DMS79 treated with DMSO at 0.1 percent for 48 hours (cell line): ENCODE measurements around the gene VPS33B.
A peak's percentile ranks its signal among the peaks of the same experiment; 100 is the strongest.
"Not testable (repeated sequence)": the region's sequence is repeated elsewhere in the genome, so short reads cannot be mapped to it uniquely, and the experiment has no call there.

ENCODE experiments used
- DNase-seq: peaks from one replicate; lab custom pipeline; 2025; lab: John Stamatoyannopoulos, UW

Gene VPS33B

DNA sequence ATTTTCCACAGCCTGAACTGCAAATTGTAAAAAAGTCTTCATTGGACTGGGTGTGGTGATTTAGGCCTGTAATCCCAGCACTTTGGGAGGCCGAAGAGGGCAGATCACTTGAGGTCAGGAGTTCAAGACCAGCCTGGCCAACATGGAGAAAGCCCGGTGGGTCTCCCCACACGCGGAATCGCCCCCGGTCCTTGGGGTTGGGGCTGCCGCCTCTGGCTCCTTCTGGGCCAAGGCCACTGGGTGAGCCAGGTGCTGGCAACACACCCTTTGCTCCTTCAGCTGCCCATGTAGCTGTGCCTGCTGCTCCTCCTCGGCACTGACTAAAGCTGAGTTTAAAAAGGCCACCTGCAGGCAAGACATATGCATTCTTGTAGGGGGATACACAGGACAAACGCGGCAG, 9.4 kb upstream of the VPS33B start:
- DNase-seq: no peak

GRCh38 chr15:91027677-91028076, 5.3 kb upstream of the VPS33B start:
- DNase-seq: no peak

DNA sequence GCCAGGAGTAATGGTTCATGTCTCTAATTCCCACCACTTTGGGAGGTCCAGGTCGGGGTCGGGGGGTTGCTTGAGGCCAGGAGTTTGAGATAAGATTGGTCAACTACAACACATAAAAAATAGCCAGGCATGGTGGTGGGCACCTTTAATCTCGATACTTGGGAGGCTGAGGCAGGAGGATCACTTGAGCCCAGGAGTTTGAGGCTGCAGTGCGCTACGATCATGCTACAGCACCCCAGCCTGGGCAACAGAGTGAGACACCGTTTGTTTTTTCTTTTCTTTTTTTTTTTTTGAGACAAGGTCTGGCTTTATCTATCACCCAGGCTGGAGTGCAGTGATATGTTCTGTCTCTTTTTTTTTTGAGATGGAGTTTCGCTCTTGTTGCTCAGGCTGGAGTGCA, 1.3 kb upstream of the VPS33B start:
- DNase-seq: no peak

GRCh38 chr15:91022832-91023129, 387 bp upstream of the VPS33B start:
- no peak for DNase-seq

- DNase-seq: no peak
Measured at GRCh38 chr15:91021516-91022074, 799 bp downstream of the VPS33B start.

GRCh38 chr15:91018158-91018557, 4.2 kb downstream of the VPS33B start:
- no peak for DNase-seq

DNA sequence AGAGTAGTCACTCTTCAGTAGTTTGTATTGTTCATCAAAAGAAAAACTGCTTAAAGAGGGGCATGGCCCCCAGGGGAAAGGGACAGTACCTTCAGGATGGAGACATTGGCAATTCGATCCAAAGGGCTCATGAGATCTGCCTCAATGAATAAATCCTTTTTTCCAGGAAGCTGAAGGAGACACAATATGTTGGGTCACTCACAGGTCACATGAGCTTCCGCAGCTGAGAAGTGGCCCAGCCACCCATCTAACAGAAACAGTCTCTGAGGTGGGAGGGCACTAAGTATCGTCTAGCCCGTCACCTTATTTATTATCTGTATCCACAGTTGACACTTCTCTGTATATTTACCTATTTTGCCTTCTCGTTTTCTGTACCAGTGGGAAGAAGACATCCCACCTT, 4.7 kb downstream of the VPS33B start:
- no peak for DNase-seq

DNA sequence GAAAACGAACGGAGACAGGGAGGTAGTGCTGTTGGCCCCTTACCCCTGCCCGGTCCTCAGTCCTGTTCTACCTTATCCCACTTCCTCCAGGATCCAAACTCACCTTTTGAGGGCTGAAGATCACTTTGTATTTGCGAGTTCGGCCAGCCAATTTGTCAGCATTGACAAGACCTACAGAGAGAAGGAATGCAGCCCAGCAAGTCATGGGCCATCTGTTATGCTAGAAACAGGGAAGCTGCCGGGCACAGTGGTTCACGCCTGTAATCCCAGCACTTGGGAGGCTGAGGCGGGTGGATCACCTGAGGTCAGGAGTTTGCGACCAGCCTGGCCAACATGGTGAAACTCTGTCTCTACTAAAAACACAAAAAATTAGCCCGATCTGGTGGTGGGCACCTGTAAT, 8.7 kb downstream of the VPS33B start:
- not testable (repeated sequence) for DNase-seq

- DNase-seq: no peak
Measured at GRCh38 chr15:91007266-91007665, 15.1 kb downstream of the VPS33B start.

DNA sequence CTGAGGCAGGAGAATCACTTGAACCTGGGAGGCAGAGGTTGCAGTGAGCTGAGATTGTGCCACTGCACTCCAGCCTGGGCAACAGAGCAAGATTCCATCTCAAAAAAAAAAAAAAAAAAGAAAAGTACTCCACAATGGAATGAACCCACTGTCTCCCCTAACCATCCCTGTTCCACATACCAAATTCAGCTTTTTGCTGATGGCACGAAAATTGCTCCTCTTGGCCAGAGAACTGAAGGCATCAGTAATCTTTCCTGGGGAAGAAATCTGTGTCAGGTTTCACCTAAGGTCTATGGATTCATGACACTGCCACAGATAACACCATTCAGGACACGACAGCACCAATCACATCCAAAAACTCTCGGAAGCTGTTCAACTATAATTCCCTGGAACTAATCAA, 21.2 kb downstream of the VPS33B start:
- no peak for DNase-seq

- no peak for DNase-seq
Measured at GRCh38 chr15:90998737-90999136, 23.7 kb downstream of the VPS33B start.

DNA sequence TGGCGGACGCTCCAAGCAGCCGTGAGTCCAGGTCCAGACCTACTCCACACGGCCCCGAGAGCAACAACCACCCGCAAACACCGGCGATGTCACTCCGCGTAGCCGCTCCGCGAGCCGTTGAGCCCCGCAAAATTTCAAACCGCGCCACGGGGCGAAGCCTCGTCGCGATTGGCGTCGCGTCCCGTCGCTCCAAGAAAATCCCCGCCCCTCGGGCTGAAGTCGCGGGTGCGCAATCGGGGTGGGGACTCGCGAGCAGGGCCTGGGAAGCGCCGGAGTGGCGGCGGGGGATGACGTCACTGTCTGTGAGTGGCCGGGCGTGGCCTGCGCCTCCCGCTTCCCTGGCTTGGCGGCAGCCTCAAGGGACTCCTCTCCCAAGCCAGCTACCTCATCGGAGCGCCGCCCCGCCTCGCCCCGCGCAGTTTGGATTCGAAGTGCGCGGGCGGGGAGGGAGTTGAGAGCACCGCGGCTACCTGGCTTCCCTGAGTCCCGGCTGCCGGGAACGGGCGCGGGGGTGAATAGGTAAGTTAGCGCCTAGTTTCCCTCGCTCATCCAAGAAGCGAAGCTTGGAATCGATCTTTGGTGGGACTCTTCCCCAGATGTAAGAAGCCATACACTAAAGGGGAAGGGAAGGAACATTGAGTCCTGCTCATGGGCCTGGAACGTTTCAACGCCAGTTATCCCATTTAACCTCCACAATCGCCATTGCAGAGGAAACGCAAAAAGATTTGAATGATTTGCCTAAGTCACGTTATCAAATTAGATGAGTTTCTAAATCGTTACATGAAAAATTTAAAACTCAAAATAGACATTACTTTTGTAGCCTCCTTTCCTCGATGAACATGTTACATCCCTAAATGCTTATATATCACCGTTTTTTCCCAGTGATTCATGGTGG, 27.7 kb downstream of the VPS33B start, which contains the start of gene PRC1:
TSS of gene PRC1 (minus strand) at position 119 of the 895 bp plus-strand sequence. CDS start at position 1, 118 bp downstream.
- peak; percentile 80 for DNase-seq

DNA sequence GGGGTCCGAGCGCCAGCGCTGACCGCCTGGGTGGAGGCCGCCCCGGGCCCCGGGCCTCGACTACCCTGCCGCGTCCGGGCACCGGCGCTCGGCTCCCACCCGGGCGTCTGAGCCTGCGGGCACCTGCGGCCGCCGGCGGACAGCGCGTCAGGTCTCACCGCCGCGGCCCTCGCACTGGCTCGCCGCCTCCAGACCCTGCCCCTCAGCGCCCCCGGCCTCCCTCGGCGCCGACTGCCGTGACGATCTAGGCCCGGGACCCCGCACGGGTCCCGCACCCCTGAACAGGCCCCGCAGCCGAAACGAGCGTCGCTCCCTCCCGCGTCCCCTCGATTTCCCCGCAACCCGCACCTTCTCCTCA, 28.4 kb downstream of the VPS33B start:
- no peak for DNase-seq

GRCh38 chr15:90991587-90992285, 30.7 kb downstream of the VPS33B start:
- DNase-seq: no peak

DNA sequence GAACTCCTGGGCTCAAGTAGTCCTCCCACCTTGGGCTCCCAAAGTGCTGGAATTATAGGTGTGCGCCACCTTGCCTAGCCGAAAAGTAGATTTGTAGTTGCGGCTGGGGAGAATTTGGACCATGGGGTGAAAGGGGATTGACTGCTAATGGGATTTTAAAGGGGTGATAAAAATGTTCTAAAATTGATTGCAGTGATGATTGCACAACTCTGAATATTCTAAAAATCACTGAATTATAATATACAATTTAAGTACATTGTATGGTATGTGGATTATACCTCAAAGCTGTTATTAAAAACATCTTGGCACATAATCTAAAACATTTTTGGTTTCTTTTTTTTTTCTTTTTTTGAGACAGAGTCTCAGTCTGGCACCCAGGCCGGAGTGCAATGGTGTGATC, 31.9 kb downstream of the VPS33B start:
- no peak for DNase-seq

DNA sequence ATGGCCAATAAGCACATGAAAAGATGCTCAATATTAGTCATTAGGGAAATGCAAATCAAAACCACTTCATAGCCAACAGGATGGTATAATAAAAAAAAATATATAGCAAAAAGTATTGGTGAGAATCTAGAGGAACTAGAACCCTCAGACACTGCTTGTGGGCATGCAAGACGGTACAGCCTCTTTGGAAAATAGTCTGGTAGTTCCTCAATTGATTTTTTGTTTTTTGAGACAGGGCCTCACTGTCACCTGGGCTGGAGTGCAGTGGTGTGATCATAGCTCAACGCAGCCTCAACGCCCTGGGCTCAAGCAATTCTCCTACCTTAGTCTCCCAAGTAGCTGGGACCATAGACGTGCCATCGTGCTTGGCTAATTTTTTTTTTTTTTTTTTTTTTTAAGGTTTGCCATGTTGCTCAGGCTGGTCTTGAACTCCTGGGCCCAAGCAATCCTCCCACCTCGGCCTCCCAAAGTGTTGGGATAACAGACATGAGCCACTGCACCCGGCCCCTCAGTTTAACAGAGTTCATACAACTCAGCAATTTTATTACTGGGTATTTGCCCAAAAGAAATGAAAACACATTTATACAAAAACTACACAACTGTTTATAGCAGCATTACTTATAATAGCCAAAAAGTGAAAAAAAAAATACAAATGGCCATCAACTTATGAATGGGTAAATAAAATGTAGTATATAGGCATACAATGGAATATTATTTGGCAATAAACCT, 33.2 kb downstream of the VPS33B start:
- no peak for DNase-seq

DNA sequence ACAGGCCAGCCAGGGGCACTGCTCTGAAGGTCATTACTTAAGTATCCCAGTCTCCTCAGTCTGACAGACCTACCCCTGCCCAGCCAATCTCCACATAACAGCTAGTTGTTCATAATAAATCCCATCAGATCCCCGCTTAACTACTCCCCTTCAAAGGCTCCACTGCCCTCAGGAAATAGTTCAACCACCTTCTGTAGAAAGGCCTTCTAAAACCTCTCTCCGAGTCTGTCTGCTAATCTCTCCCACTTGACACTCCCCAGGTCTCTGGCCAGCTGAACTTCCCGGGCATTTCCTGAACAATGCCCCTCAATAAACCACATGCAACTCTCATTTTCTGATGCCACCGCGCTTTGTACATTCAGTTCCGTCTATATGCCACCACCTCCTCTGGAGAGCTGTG, 34.1 kb downstream of the VPS33B start:
- peak; percentile 3 for DNase-seq

GRCh38 chr15:90987561-90988141, 34.7 kb downstream of the VPS33B start:
- DNase-seq: peak; percentile 21

DNA sequence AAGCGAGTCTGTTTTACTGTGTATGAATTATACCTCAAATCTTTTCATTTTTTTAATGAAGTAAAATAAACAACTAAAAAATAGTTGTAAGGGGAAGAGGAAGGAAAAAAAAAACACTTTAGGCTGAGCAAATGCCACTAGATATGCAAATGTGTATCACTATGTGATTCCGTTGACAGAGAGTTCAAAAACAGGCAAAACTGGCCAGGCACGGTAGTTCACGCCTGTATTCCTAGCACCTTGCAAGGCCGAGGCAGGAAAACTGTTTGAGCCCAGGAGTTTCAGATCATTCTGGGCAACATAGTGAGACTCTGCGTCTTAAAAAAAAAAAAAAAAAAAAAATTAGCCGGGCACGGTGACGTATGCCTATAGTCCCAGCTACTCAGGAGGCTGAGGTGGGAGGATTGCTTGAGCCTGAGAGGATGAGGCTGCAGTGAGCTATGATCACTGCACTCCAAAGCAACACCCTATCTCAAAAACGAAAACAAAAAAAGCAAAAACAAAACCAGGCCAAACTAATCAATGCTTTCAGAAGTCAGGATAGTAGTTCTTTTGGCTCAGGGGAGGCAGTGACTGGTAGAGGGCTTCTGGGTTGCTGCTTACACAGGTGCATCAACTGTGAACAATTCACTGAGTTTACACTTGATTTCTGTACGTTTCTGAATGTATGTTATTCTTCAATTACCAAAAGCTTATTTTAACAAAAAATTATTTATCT, 35.4 kb downstream of the VPS33B start:
- no peak for DNase-seq

- no peak for DNase-seq
Measured at GRCh38 chr15:90982135-90982534, 40.3 kb downstream of the VPS33B start.

- DNase-seq: no peak
Measured at GRCh38 chr15:90981681-90982080, 40.7 kb downstream of the VPS33B start.

- DNase-seq: no peak
Measured at GRCh38 chr15:90979582-90979981, 42.8 kb downstream of the VPS33B start.
